HG02763 (cell line): ENCODE measurements around the gene STARD4.
A peak's percentile ranks its signal among the peaks of the same experiment; 100 is the strongest.

Source experiments
- ATAC-seq: cut with Tn5 transposase; IDR thresholded peaks from one replicate; pipeline ENCODE4 v1.9.1; 2021; ENCODE audit warnings: mild to moderate bottlenecking, moderate library complexity; ENCODE audit not compliant: unreplicated experiment

STARD4 gene

GRCh38 chr5:111512375-111513130 lies at the start of gene STARD4:
Gene STARD4 (minus strand): TSS chr5:111512535. CDS start chr5:111507433, 5,102 bp downstream.
- peak; percentile 97 for ATAC-seq

- ATAC-seq, result no peak
These were observed 47.3 kb upstream of the STARD4 start for GRCh38 chr5:111559680-111560079.

- no peak for ATAC-seq
These were observed 45.4 kb upstream of the STARD4 start for GRCh38 chr5:111557686-111558085.

- no peak for ATAC-seq
These were observed 44.8 kb upstream of the STARD4 start for GRCh38 chr5:111557111-111557510.

GRCh38 chr5:111556501-111556900 lies 44.2 kb upstream of the STARD4 start:
- ATAC-seq, result no peak

- ATAC-seq, result no peak
These were observed 43.4 kb upstream of the STARD4 start for GRCh38 chr5:111555760-111556159.

GRCh38 chr5:111553868-111554267 lies 41.5 kb upstream of the STARD4 start:
- ATAC-seq, result no peak

- no peak for ATAC-seq
These were observed 40.6 kb upstream of the STARD4 start for GRCh38 chr5:111552896-111553295.

GRCh38 chr5:111552492-111552891 lies 40.2 kb upstream of the STARD4 start:
- ATAC-seq, result no peak

- ATAC-seq, result no peak
These were observed 39.4 kb upstream of the STARD4 start for GRCh38 chr5:111551569-111552275.

- no peak for ATAC-seq
These were observed 38.8 kb upstream of the STARD4 start for GRCh38 chr5:111551161-111551560.

- ATAC-seq, result peak; percentile 87
These were observed 38.1 kb upstream of the STARD4 start for GRCh38 chr5:111550282-111551020.

GRCh38 chr5:111548992-111549649 lies 36.8 kb upstream of the STARD4 start:
- ATAC-seq, result no peak

GRCh38 chr5:111548348-111548950 lies 36.1 kb upstream of the STARD4 start:
- no peak for ATAC-seq

GRCh38 chr5:111545031-111545430 lies 32.7 kb upstream of the STARD4 start:
- ATAC-seq, result no peak

GRCh38 chr5:111537141-111538024 lies 25.0 kb upstream of the STARD4 start:
- ATAC-seq, result no peak

GRCh38 chr5:111535879-111536549 lies 23.7 kb upstream of the STARD4 start:
- no peak for ATAC-seq

- no peak for ATAC-seq
These were observed 20.7 kb upstream of the STARD4 start for GRCh38 chr5:111532886-111533582.
